ENCODE measurements around the gene SYT8.

SYT8 gene

GRCh38 chr11:1819074-1819473, 15.7 kb upstream of the SYT8 start:
- no peak for DNase-seq (ENCODE audit: low spot score)

GRCh38 chr11:1820463-1821325, 14.1 kb upstream of the SYT8 start:
- no peak for DNase-seq (ENCODE audit: low spot score)

- no peak for DNase-seq (ENCODE audit: low spot score)
Measured at GRCh38 chr11:1821562-1821961, 13.2 kb upstream of the SYT8 start.

DNA sequence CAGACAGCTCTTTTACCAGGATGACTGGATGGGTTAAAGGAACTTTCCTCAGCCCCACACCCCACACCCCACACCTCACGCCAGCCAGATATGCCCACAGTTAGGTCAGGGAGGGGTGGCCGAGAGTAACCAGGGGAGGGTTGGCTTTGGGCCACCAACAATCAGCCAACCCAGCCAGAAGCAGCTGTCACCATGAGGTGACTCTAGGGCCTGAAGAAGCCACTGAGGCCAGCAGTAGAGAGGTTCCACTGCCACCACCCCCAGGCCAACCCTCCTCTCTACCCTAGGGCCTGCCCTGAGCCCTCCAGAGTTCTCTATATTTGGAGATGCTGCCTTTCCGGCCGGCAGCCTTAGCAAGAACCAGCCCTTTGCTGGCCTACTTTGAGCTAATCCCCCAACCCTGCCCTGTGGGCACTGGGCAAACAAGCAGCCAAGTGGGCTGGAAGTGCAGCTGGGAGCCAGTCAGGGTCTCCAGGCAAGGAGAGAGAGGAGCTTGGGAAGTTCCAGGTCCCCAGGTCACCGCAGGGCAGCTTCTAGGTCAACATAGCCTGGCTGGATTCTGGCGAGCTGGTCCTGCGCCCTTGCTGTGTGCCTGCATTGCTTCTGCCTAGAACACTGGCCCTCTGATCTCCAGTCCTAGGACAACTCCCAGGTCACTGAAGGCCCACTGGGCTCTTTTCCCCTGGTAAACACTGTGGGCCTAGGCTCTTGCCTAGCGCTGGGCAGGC, 12.0 kb upstream of the SYT8 start:
- no peak for DNase-seq (ENCODE audit: low spot score)

GRCh38 chr11:1823376-1824220, 11.2 kb upstream of the SYT8 start:
- no peak for DNase-seq (ENCODE audit: low spot score)

DNA sequence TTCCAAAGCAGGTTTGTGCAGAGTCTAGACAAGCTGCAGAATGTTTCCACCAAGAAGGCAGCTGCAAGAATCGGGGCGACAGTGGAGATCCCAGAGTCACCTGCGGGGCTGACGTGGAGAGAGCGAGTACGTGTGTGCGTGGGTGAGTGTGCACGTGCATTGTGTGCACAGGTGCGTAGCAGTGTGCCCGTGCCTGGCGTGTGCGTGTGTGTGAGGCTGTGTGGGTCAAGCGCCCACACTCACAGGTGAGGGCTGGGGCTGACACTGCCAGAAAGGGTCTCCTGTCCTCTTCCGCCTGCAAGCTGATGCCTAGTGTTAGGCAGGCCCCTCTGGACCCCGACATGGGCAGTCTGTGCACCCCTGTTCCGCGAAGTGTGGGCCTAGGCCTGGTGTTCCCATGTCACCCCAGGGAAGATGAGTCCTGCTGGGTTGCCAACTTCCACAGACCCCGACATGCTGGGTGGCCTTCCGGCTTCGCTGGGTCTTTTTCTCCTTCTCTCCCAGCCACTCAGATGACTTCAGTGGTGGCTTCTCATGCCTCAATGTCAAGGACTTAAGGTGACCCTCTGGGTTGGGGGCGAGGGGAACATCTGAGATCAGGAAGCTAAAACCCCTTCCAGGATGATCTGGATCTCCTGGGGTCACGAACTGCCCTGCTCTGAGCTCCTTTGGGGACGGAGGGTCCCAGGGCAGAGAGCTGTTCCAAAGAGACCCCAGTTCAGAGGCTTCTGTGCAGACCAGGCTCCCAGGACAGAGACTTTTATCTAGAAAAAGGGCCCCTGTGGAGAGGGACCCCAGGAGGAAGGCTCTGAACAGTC, 10.4 kb upstream of the SYT8 start:
- DNase-seq (ENCODE audit: low spot score) = no peak

GRCh38 chr11:1825039-1825740, 9.6 kb upstream of the SYT8 start:
- DNase-seq (ENCODE audit: low spot score) = peak; percentile 95

DNA sequence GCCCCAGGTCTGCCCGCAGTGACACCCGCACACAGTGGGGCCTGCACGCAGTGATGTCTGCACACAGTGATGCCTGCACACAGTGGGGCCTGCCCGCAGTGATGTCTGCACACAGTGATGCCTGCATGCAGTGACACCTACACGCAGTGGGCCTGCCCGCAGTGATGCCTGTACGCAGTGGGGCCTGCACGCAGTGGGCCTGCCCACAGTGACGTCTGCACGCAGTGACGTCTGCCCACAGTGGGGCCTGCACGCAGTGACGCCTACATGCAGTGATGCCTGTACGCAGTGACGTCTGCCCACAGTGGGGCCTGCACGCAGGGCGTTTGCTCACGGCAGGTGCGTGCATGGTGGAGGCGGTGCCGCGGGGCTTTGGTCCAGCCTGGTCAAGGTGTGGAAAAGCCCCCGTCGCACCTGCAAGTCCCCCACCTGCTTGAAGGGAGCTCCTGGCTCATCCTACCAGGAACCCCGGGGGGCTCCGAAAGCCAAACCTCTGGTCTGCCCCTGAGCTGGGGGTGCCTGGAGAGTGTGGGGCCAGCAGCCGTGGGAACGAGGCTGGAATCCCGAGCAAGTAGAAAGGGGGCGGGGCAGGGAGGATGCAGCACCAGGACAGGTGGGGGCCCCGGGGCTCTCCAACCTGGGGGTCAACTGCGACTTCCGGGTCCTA, 8.9 kb upstream of the SYT8 start:
- DNase-seq (ENCODE audit: low spot score) = no peak

DNA sequence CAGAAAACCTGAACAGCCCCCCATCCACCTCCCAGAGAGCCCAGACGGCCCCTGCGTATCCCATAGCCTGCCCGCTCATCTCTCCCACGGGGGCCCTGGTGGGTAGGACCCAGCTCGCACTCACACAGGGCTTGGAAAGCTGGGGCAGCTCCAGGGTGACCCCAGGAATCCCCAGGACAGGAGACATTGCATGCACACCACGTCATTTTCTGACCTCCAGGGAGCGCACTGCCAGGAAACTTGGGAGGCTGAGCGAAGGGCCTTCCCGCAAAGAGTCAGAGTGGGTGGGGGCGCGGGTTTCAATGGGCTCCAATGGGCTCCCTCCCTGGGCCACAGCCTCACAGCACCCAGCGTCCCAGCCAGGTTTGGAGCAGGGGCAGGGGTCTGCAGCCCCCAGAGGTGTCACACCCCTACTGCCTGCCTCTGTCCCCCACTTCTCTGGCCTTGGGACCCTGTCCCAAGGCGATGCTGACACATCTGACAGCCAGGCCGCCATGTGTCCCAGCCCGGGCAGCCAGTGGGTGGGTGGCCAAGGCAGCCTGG, 8.2 kb upstream of the SYT8 start:
- DNase-seq (ENCODE audit: low spot score) = no peak

DNA sequence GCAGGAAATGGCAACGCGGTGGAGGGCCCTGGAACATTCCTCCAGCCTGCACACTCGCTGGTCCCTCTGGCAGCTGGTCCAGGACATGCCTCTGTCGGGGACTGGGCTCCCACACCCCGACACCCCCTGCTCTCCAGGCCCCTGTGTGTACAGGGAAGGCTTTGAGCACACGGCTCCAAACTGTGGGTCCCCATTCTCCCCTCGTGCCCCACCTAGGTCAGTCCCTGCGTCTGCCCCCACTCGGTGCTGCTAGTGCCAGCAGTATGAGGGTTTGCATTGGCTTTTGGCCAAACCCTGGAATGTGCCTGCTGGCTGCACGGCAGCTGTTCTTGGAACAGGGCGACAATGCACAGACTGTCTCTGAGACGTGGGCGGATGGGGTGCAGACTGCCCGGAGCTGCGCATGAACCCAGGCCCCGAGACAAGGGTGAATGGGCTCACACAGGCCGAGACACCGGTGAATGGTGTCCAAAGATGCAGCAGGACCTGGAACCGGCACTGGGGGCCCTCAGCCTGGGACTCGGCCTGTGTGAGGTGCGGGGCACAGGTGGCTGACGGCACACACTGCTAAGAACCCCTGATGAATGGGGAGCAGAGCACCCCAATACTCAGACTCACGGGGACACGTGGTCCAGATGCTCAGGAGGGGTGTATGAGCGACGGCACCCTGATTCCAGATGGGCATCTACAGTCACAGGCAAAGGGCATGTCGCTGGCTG, 7.5 kb upstream of the SYT8 start:
- no peak for DNase-seq (ENCODE audit: low spot score)

DNA sequence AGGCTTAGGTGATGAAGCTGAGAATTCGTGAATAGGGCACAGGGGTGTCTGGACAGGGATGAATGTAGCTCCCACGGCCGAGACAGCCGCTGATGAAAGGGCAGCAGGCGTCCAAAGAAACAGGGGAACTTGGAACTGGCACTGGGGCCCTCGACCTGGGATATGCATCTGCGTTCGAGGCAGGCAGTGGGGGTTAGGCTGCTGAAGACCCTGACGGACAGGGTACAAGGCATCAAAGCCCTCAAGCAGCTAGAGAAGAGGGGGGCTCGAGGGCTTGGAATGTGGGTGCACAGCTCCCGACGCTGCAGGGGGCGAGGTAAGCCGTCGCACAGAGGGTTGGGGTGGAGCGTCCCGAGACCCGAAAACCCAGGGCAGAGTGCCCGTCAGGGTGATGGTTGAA, 6.9 kb upstream of the SYT8 start:
- no peak for DNase-seq (ENCODE audit: low spot score)

DNA sequence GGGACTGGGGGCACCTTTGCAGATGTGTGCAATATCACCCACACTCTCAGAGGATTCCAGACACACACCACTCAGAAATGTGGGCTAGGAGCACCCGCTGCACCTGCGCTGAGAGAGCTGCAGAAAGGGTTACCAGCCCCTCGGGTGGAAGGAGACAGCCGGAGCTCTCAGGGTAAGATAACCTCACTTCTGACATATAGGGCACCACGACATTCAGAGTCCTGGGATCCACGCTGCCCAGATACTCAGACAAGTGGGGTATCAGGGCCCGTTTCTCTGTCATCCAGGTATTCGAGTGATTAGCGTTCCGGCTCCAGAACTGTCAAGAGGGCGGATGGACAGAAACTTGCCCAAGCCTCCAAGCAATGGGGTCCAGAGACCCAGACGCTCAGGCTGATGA, 6.2 kb upstream of the SYT8 start:
- DNase-seq (ENCODE audit: low spot score) = no peak

DNA sequence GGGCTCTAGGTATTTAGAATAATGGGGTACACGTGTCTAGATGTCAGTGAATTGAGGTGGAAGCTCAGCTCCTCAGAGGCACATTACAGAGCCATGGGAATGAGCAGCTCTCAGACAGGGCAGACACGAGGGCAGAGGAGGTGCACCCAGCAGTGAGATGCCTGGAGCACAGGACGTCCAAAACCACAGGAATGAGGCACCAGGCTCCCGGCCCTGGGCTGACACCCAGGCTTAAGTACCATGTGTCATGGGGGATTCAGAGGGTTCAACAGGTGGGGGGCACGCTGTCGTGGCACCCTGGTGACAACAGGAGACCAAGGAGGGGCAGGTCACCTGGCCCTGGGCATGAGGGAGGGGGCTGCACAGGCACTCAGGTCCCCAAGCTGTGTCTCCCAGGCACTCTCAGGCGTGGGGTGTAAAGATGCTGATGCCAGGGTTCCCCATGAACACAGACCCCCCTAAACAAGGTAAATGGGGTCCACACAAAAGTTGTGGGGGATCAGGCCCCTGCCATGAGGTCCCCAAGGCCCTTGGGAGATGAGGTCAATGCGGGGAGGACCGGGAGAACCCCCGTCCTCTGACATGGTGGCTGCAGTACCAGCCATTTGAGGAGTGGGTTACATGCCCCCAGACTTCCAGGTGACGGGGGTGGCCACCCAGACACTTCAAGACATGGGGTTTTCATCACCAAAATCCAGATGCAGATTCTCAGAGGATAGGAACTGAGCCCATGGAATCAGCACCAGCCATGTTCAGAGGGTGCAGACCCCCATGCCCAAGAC, 5.6 kb upstream of the SYT8 start:
- no peak for DNase-seq (ENCODE audit: low spot score)

DNA sequence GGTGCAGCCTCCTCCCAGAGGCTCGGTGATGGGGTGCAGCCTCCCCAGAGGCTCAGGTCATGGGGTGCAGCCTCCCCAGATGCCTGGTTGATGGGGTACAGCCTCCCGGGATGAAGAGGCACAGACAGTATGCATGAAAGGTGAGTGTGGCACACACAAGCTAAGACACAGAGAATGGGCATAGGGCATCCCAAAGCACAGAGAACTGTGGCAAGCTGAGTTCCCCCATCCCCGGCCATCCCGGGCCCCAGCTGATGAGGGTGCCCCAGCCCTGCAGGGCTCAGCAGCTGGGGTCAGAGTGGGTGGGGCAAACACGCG, 4.8 kb upstream of the SYT8 start:
- no peak for DNase-seq (ENCODE audit: low spot score)

- DNase-seq (ENCODE audit: low spot score) = peak; percentile 96
Measured at GRCh38 chr11:1830322-1831223, 4.2 kb upstream of the SYT8 start.

DNA sequence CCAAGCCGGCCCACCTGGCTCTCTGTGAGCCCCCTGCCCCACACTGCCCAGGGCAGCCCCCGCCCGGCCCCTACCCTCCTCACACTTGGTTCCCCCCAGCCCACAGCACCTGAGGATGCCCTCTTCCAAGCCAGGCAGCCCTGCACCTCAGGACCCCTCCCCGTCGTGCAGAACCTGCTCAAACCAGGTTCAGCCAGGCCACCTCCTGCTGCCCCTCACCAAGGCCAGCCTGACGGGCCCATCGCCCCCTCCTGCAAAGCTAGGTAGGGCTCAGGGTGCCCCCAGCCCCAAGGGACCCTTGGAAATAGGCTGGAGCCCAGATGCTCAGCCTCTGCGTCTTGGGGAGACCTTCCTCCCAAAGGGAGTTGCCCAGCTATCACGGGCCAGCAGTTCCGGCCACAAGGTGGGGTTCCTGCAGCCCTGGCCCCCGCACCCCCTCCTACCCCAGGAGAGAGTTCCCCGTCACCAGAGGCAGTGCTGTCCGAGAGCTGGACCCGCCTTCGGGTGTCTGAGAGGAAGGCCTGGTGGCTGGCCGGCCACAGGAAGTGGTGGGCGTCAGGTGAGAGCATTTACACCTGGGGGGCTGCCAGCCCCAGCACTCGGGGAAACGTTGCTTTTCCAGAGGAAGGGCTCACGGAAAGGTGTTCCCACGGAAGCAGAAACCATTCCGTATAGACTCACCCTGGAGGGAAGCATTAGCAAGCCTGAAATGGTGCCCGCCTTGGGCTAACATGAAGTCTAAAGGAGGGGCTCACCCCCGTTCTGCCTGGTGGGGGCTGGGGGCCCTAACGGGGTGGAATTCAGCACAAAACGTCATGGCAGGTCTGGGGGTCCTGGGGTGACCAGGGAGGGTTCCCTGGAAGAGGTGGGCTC, 3.2 kb upstream of the SYT8 start:
- DNase-seq (ENCODE audit: low spot score) = no peak
